ENCODE data around the gene TTC34. TPM values are rescaled to one million over a fixed set of nuclear protein-coding genes. Genes with fewer than 3 reads are reported as not detected.

The TTC34 gene
- total and polyA plus RNA-seq, 7 donors = 0.01 to 0.15 (median 0.04) TPM

DNA sequence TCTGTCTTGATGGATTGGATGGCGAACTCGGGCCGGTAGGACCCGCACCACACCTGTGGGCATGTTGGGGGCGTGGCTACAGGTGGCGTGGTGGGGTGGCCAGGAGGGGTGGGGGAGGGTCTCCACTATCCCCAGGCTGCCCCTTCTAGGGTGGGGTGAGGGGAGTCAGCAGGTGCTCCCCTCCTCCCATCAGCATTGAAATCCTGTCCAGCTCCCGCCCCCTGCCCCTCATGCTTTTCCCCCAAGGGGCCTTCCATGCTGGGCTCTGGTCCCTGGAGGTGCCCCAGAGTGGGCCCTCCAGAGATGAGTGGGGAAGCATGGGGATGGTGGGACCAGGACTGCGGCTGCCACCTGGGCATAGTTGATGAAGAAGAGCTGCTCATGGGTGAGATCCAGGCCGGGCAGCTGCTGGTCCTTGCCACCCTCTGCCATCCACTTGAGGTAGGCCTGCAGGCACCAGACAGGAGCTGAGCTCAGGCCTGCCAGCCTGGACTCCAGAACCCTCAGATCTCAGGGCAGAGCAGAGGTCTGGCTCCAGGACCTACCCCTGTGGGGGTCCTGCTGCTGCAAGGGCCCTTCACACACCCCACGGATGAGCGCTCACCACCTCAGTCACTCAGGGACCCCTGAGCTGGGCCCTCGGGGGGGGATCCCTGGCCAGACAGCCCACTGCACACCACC, 209.8 kb downstream of the TTC34 start:
- WGBS, 3 donors = 91 to 92% (median 92%) methylated on average over 11 to 12 of the region's 12 CpGs
- ATAC-seq (no peak), DNase-seq (peak in 1 of 2 donors; percentile 49)
- intact Hi-C loops (cut with DNase I) = no loop called here
- TF ChIP-seq, protein P1, sequence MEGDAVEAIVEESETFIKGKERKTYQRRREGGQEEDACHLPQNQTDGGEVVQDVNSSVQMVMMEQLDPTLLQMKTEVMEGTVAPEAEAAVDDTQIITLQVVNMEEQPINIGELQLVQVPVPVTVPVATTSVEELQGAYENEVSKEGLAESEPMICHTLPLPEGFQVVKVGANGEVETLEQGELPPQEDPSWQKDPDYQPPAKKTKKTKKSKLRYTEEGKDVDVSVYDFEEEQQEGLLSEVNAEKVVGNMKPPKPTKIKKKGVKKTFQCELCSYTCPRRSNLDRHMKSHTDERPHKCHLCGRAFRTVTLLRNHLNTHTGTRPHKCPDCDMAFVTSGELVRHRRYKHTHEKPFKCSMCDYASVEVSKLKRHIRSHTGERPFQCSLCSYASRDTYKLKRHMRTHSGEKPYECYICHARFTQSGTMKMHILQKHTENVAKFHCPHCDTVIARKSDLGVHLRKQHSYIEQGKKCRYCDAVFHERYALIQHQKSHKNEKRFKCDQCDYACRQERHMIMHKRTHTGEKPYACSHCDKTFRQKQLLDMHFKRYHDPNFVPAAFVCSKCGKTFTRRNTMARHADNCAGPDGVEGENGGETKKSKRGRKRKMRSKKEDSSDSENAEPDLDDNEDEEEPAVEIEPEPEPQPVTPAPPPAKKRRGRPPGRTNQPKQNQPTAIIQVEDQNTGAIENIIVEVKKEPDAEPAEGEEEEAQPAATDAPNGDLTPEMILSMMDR (IDR thresholded peaks at IDR 0.05) = no peak
- Histone ChIP-seq H3K9me3 (no peaks in the 10 kb centered on the region), H3K4me3 (no peak overlapping the region), H3K27ac (no peak overlapping the region), H3K4me1 (peaks cover 3% of the 10 kb centered on the region), H3K36me3 (ENCODE audit: insufficient read depth in 1 of 2, low read depth in 1 of 2) (no peaks in the 10 kb centered on the region), H3K27me3 (ENCODE audit: insufficient read depth in 3 of 3, low read length in 2 of 3) (peaks cover 0 to 28% (median 3%) of the 10 kb centered on the region in 3 donors)

DNA sequence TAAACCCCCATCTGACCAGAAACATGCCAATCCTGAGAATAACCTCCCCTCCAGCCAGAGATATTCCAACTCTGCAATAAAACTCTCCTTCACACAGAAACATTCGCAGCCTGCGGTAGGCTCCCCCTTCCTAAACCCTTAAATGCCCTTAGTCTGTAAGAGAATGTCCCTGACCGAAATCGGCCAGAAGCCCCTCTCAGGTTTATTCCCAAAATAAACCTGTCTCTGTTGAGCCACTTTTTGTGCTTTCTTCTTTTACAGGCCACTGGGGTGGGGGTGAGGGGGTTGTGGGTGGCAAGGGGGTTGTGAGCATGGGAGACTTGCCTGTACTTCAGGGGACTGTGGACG, 210.3 kb downstream of the TTC34 start:
- TF ChIP-seq, protein P1 (IDR thresholded peaks at IDR 0.05) = no peak
- no peak overlapping the region for H3K27ac ChIP-seq
- no peaks in the 10 kb centered on the region for H3K36me3 ChIP-seq (ENCODE audit: insufficient read depth in 1 of 2, low read depth in 1 of 2)
- H3K9me3 ChIP-seq = no peaks in the 10 kb centered on the region
- DNase-seq (no peak), ATAC-seq (no peak)
- H3K4me3 ChIP-seq = no peak overlapping the region
- 85 to 94% (median 88%) methylated on average over 5 of the region's 5 CpGs for WGBS, 3 donors
- intact Hi-C loops (cut with DNase I) = no loop called here
- H3K27me3 ChIP-seq (ENCODE audit: insufficient read depth in 3 of 3, low read length in 2 of 3) = peaks cover 0 to 28% (median 3%) of the 10 kb centered on the region in 3 donors
- H3K4me1 ChIP-seq = peaks cover 3% of the 10 kb centered on the region

DNA sequence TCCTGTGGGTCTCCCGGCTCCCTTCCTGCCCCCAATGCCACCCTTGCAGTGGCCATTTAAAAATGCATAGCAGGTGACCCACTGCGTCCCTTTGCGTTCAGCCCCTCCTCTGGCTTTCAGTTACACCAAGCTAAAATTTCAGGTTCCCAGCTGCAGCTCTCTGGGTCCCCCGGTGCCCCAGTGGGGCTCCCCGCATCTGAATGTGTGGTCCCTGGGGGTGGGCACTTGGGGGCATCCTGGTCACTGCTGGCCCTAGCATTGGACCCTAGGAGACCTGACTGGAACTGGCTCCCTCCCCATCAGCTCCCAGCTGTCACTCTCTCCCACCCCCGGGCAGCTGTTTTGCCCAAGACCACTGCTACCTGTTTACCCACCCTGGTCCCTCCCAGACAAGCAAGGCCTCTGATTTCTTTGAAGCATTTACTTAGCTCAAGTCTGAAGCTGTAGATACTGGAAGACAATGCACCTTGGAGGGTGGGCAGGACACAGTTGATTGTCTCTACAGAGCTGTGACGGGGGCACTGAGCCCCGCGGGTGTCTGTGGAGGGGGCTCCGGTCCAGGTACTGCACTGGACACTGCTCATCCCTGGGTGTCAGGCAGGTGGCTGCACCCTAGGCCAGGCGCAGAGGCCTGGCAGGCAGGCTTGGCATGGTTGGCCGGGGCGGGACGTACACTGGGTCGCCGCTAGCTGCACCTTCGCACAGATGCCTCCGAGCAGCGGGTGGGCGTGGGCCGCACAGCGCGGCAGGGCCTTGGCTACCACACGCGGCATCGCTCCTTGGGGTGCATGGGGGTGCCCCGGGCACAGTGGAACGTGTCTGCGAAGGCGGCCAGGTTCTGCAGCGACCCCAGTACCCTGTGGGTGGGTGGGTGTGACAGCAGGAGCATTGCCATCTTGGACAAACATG, 211.0 kb downstream of the TTC34 start:
- Histone ChIP-seq H3K27ac (no peak overlapping the region), H3K4me1 (peaks cover 3% of the 10 kb centered on the region), H3K27me3 (ENCODE audit: insufficient read depth in 3 of 3, low read length in 2 of 3) (peaks cover 0 to 24% (median 3%) of the 10 kb centered on the region in 3 donors), H3K9me3 (no peaks in the 10 kb centered on the region), H3K4me3 (no peak overlapping the region), H3K36me3 (ENCODE audit: insufficient read depth in 1 of 2, low read depth in 1 of 2) (no peaks in the 10 kb centered on the region)
- DNase-seq (peak in 1 of 2 donors; percentile 53), ATAC-seq (no peak)
- intact Hi-C loops (cut with DNase I) = no loop called here
- 95 to 96% (median 95%) methylated on average over 31 of the region's 31 CpGs for WGBS, 3 donors
- TF ChIP-seq, protein P1 (IDR thresholded peaks at IDR 0.05) = no peak

DNA sequence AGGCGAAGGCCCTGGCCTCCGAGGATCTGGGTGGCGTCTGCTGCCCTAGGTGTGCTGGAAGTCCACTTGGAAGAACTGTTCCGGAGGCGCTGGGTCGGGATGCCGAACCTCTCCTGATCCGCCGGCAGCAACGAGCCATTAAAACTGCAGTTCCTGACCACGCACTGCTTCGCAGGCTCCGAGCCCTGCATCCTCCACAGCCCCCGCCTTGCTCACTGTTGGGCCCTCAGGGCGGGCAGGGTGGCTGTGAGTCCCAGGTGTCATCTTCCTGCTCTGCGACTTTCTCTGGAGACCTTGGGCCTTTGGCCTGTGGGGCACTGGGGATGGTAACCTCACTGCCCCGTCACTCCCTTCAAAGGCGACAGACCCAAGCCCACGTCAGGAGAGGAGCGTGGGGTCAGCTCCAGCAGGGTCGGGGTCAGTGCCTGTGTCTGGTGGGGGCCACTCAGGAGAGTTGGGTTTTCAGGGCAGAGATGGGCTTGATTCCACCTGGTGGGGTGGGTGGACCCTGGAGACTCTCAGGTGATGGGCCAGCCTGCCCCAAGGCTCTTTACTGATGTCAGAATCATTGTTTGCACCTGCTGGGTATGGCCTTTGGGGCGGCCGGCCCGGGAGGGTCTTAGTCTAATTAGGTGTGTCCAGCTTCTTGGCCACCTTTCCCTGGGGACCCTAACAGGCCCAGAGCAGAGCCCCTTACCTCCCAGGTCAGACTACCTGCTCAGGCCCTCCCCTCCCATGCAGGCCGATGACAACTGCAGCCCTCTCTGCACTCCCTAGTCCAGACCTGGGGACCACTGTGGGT, 211.9 kb downstream of the TTC34 start:
- Histone ChIP-seq H3K27ac (no peak overlapping the region), H3K4me3 (no peak overlapping the region), H3K9me3 (no peaks in the 10 kb centered on the region), H3K36me3 (ENCODE audit: insufficient read depth in 1 of 2, low read depth in 1 of 2) (no peaks in the 10 kb centered on the region), H3K27me3 (ENCODE audit: insufficient read depth in 3 of 3, low read length in 2 of 3) (peaks cover 0 to 20% (median 3%) of the 10 kb centered on the region in 3 donors), H3K4me1 (peaks cover 3% of the 10 kb centered on the region)
- TF ChIP-seq, protein P1 (IDR thresholded peaks at IDR 0.05) = no peak
- ATAC-seq = no peak
- 89 to 93% (median 91%) methylated on average over 23 to 25 of the region's 25 CpGs for WGBS, 3 donors
- intact Hi-C loops (cut with DNase I) = loop anchor here in 1 of 2 donors (5.0 kb wide), 1 partner anchor 1313 kb away; the partner anchor contains the start of gene C1orf174
- DNase-seq = peak in 1 of 2 donors; percentile 46
